HL-60 (cell line): Measurements from ENCODE around the gene JAK3.

Experiments
- CTCF ChIP-seq: IDR thresholded peaks from one replicate; pipeline ENCODE4 v1.5.1; 2011; ENCODE audit warnings: low read length, control low read depth, inconsistent platforms; ENCODE audit not compliant: insufficient read depth
- GABPA ChIP-seq: IDR thresholded peaks from 2 replicates; pipeline ENCODE4 v1.6.1; 2012; ENCODE audit warnings: low read depth
- POLR2AphosphoS5 ChIP-seq: IDR thresholded peaks from 2 replicates; pipeline ENCODE4 v1.6.1; 2012; ENCODE audit warnings: low read depth
- REST ChIP-seq: IDR thresholded peaks from 2 replicates; pipeline ENCODE4 v1.6.1; 2012; ENCODE audit warnings: low read depth; ENCODE audit not compliant: insufficient replicate concordance
- SPI1 ChIP-seq: IDR thresholded peaks from 2 replicates; pipeline ENCODE4 v1.6.1; 2012; ENCODE audit warnings: low read depth, mild to moderate bottlenecking, borderline replicate concordance

GRCh38 chr19:17826508-17827056 is 21.2 kb downstream of the JAK3 start:
- TF ChIP-seq CTCF (no peak), POLR2AphosphoS5 (no peak), GABPA (no peak), REST (no peak), SPI1 (no peak)
